ENCODE results near the gene SPATS2.
"Not testable (repeated sequence)": the region's sequence is repeated elsewhere in the genome, so short reads cannot be mapped to it uniquely, and the experiment has no call there.

The SPATS2 gene

DNA sequence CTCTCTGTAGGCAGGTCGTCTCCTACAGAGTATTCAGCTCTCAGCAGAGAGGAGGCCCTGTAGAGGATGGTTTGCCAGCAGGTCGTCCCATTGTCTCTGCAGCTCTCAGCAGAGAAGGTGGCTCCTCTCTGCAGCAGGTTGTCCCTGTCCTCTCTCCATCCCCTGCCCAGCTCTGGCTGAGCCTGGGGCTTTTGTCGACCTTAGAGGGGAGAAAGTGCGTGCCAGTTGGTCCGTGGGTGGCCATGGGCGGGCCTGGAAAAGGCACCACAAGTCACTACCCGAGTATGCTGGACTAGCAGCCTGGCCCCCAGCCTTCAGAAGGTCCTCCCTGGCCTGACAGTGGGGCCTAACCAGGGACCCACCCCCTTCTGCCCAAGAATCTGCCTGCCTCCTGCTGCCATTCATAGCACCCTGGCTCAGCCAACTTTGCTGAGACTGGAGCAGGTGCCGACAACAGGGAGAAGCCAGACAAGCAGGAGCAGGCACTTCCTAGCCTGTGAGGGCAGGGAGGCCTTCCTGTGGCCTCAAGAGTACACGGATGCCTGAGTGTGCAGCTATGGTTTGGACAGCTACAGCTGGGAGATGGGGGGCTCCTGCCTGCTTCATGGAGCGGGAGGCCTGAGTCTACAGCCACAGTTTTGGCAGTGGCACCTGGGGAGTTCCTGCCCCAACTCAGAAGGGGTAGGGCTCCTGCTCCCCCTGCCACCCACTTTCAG, 111.8 kb downstream of the SPATS2 start:
- DNase-seq: no peak

DNA sequence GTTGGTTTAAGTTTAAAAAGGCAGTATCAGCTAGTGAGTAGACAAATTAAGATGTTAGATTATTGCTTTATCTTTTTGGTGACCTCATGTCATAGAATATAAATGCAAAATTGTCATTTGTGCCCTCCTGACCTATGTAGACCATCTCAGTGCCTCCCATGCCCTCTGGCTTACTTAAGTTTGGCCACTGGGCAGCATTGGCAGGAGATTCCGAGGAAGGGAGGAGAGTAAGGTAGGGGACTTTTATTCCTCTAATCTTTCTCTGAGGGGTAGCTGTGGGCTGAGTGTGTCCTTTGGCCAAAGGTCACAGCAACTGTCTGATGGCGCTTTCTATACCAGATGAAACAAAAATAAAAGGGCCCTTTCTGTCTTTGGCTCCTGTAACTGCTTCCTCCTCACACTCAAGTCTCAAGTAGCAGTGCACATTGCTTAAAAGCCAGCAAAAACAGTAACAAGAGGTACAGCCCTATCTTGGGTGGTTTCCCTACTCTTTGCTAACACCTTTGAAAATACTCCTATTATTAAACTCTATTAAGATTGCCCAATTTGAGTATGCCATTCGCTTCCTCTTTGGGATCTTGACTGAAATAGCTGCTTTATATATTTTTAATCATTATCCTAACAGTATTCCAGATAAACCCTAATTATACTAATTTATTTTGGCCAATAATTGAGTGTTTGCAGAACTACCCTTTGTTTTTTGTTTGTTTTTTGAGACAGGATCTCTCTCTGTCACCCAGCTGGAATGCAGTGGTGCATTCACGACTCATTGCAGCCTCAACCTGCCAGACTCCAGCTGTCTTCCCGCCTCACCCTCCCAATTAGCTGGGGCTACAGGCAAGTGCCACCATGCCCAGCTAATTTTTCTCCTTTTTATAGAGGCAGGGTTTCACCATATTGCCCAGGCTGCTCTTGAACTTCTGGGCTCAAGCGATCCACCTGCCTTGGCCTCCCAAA, 115.1 kb downstream of the SPATS2 start:
- DNase-seq: no peak

DNA sequence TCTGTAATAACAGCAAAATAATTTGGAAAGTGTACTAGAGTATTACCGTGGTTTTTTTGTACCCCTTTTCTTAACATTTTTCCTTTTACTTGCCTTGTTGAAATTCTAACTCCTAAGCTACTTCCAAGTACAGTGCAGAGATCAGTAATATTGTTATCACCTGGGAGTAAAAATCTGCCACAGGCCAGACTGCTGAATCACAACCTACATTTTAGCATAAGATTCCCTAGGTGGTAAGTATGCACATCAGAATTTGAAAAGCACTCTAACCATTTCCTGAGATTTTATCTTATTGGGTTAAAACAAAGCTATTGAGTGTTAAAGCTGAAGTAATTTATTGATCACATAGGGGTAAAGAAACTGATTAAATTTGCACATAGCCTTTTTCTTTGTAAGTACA, 116.4 kb downstream of the SPATS2 start:
- no peak for DNase-seq

DNA sequence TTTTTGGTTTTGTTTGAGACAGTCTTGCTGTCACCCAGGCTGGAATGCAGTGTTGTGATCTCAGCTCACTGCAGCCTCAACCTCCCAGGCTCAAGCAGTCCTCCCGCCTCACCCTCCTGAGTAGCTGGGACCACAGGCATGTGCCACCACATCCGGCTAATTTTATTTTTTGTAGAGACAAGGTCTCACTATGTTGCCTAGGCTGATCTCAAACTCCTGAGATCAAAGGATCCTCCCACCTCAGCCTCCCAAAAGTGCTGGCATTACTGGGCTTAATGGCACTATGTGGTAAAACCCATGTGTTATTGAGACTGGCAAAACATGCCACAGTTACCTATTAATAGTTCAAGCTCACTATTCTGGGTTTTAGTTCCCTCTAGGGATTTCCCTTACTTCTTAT, 120.3 kb downstream of the SPATS2 start:
- no peak for DNase-seq

DNA sequence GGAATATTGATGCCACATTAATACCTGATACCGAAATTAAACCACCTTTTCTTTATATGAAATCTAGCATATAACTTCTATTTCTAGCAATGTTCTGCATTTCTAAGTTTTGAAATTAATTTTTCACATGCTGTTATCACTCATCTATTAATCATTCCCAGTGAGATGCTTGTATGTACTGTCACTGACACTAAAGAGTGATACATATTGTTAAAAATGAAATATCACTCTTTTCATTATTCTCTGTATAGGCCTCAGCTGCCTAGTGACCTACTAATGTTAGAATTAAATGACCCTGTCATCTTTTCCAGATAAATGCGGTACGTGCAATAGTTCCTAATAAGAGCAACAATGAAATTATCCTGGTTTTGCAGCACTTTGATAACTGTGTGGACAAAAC, 121.9 kb downstream of the SPATS2 start:
- no peak for DNase-seq

DNA sequence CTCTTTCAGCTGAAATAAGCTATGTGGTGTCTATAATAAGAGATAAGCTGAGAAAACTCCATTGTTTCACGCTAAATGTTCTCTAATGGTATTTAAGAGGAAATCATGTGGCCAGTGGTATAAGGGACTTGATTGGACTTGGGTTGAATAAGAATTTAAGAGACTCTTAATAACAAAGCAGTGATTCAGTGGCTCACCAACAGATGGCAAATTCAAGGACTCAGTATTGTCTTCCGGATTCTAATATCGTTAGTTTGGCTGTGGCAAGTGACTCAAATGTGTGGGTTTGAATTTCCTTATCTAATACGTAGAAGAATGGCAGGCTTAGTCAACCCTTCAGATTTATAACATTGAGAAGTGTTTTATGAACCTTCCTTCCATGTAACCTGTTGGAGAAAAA, 122.5 kb downstream of the SPATS2 start:
- no peak for DNase-seq

DNA sequence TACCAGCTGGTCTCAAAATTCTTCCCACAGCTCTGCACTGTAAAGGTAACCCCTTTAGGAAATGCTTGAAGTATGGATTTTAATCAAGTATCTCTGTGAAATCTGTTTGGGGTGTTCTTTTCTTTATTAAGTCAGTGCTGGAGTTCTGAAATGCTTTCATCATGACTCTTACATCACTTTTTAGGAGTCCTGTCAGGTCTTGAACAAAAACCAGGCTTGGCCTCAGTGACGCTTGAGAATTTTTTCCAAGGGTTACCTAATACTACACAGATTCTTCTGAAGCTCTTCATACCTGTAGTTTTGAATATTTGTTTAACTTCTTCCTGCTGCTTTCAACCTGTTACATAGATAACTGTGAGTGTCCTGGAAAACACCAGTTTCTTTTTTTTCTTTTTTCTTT, 124.6 kb downstream of the SPATS2 start:
- DNase-seq: no peak

DNA sequence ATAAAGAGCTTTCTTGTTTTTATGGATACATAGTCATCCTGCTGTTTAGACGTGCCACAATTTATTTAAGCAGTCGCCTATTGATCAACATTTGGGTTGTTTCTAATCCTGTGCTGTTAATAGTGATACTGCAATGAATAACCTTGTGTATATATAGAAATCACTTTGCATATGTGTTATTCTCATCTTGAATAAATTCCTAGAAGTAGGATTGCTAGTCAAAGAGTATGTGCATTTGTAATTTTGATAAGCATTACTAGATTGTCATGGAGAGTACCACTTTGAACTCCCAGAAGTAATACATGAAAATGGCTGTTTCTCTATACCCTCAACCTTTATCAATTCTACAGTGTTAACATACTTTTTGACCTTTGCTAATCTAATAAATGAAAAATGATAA, 126.6 kb downstream of the SPATS2 start:
- no peak for DNase-seq

DNA sequence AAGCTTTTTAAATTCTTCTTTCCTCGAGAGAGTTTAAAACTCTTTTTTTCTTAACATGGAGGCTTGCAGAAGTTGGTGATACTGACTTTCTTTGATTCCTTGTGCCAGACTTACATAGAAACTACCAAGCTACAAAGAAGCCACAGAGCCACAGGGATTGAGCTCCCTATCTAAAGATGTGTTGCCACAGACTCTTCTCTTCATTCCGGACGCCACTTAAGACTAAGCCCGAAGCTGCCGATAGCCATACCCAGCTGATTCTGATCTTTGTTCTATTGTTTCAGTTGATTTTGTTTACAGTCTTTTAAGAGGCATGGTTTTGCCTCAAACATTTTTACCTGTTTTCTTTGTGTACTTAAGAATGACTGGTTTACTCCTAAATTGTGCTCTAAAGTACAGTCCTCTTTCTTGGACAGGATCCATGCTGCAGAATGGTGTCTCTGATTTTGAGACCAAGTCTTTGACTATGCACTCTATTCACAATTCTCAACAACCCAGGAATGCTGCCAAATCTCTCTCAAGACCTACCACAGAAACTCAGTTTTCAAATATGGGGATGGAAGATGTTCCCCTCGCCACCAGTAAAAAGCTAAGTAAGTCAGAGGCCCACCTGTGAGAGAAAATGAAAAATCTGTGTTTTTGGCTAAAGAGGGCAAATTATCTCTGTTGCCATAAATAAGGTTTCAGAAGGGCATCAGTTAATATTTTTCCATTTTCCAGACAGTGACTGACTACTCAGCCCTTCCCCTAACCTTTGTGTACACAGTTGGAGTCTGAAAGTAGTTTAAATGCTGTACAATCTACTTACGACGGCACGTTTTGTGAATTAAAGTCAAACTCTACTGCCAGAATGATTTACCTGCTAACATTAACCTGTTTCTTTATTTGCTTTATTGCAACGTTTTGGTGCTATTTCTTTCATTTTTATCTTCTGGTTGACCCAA, 129.4 kb downstream of the SPATS2 start:
- no peak for DNase-seq

DNA sequence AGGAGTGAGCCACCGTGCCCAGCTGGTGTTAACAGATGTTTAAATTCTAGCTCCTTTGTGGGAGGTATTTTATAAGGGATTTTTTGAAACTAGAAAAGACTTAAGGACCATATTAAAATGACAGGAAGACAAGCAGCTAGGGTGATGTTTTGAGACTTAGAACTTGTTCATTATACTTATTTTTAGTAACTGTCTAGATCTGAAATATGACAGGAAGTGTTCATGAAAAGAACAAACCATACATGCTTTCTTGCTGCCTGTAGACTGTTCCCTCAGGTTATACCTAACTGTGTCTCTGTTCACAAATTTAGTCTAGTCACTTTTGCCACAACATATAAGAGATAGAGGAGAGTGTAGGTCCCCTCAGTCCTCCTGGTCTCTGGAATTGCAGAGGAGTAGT, 134.6 kb downstream of the SPATS2 start:
- no peak for DNase-seq

DNA sequence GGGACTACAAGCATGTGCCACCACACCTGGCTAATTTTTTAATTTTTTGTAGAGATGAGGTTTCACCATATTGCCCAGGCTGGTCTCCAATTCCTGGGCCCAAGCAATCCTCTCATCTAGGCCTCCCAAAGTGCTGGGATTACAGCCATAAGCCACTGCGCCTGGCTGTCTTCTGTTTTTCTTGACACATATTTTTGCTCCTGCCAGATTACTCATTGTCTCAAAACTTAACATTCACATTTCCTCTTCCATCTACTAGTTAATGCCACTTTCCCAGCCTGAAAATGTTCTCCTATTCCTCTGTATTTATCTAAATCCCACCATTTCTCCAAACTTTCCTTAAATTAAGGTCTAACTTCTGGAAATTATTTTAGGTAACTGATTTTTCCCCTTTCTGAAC, 135.3 kb downstream of the SPATS2 start:
- no peak for DNase-seq

DNA sequence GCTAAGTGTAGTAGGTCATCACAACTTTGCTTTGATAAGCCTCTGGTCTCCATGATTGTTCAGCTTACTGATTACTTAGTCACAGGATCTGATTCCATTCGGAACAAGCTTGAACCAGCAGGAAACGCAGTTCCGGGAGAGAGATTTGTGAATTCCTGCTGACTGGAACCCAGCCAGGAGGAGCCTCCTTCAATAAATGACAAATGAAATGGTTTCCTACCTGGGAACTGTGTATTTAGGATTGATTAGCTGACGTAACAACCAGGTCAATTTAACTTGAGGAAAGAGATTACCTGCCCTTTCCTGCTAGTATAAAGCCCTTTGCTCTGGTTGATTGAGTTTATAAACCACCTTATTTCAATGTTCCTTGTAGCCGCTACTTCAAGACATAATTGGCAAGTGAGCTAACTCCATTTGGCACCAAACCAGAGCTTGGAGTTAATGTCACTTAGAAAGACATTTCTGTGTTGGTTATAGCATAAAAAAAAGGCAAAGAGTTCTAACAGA, 136.5 kb downstream of the SPATS2 start:
- DNase-seq: no peak

DNA sequence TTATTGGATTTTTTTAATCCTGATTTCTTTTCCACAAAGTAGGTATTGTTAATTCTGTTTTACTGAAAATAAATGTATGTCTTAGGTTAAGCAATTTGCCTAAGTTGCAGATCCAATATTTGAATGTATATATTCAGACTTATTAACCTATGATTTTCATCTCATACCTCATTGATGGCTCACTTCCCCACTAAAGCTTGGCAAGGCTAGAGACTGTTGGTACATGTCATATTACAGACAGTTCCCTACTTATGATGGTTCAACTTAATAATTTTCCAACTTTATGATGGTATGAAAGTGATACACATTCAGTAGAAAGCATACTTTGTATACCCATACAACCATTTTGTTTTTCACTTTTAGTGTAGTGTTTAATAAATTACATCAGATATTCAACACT, 138.4 kb downstream of the SPATS2 start:
- DNase-seq: no peak

DNA sequence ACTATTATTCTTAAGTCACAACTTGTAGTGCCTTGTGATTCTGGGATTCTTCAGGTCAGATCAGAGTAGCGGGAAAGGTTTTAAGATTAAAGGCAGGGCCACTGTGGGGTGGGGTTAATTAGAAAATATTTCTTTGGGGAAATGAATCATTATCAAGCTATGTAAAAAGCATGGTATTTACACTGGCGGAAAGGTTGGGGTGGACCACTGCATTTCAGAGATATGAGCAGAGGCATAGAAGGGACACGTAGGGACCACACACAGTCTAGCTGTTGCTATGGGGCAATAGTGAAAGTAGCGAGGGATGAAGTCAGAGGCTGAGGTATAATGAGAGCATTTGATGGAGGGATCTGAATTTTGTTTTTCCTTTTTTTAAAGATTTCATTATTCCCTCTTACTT, 139.9 kb downstream of the SPATS2 start:
- no peak for DNase-seq

DNA sequence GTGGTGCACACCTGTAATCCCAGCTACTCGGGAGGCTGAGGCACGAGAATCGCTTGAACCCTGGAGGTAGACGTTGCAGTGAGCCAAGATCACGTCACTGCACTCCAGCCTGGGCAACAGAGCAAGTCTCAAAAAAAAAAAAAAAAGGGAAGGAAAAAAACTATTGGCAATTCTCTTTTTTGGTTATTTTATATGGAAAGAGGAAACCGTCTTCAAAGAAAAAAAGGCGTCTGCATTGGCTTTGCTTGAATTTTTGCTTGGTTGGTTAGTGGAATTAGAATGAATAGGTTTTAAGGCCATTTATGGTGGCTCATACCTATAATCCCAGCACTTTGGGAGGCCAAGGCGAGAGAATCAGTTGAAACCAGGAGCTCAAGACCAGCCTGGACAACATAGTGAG, 142.4 kb downstream of the SPATS2 start:
- not testable (repeated sequence) for DNase-seq

DNA sequence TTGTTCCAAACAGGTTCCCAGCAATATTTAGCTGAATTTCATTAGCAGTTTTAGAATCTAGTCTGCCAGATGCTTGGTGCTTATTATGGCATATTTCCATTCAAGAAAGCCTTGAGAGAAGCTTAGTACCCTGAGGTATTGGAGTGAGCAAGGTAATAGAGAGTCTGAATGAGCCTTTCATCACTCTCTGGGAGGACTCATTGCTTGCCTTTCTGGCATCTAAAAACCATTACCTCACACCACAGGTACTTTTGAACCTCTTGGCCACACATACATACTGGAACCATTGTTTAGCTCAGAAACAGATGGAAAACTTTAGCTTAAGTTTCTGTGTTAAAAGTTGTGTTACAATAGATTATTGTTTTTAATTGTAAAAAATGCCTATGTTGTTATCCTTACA, 144.1 kb downstream of the SPATS2 start:
- DNase-seq: no peak

DNA sequence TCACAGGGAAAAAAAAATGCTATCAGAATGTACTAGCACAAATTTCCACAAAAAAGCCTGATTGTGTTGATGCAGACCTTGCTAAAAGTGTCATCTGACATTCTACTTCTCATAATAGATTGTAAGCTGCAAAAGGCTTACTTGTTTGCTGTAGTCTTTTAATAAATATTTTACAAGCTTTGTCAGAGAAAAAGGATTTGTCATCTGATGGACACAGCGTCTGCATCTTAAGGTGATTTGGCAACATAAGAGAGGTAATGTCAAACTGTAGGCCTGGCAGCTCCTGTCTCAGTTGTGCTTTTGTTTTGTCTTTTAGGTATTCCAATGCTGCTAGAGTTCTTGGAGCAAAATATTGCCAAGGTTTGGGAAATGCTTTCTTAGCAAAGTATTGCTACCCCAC, 145.3 kb downstream of the SPATS2 start:
- DNase-seq: no peak

DNA sequence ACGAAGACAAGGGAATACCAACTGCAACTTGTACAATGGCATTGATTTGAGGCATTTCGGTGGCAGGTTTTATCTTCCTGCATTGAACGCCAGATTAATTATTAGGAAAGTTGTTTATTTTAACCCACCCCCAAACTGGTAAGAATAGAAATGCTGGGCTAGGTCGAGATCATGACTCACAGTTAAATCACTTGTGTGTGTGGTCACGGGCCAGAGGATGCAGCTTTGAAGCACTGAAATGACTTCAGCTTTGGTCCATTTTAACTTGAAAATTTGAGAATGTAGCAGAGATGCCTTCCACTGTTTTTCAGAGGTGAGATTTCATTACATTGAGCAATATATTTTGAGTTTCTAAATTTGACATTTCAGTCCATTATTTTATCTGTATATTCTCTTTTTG, 148.0 kb downstream of the SPATS2 start:
- no peak for DNase-seq

DNA sequence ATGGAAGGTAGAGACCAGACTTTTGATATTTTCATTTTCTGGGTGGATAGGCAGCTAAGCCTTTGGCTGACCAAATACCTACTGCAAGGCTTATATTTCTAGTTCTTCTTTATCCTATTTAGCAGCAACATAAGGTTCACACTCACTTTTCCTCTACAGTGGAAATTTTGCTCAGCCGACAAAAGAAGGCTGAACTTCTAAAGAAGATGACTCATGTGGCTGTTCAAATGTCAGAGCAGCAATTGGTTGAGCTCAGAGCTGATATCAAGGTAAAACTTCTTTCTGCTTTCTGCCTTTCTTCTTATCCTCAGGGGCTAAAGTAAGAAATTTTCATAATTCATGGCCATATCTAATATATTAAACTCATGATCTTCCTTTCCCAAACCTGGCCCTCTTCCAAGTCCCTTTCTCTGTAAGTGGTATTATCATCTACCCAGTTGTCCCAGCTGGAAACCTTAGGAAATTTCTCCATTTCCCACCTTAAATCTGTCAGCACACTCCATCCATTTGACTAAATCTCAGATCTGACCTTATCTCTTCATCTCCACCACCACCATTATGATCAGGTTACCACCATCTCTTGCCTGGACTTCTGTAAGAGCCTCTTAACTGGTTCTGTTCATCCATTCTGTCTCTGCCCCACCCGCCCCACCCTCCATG, 151.8 kb downstream of the SPATS2 start:
- no peak for DNase-seq

DNA sequence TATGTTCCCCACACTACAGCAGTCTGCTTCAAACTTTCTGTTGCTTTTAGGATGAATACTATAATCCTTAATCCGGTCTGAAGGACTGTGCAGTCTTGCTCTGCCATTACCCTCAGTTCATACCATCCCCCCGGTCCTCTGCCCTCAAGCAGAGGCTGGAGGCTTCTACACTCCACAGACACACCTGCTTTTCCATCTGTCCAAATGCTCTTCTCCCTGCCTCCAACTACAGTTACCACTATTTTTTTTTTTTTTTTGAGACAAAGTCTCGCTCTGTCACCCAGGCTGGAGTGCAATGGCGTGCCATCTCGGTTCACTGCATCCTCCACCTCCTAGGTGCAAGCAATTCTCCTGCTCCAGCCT, 152.3 kb downstream of the SPATS2 start:
- no peak for DNase-seq

DNA sequence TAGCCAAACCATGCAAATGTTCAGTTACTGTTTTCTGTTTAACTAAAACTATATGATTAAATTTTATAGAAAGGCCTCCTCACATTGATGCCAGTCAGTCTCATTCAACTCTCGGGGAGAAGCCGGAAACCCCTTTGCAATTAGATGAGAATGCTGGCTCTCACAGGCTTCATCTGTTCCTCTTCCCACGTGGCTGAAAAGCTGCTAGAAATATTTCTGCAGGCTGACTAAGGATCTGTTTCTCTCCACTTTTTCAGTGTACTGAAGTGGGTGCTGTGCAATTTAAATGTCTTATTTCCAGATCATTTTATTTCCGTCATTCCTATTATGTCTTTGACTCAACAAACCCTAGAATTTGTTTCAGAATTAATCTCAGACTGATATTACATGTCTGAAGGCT, 154.1 kb downstream of the SPATS2 start:
- no peak for DNase-seq

DNA sequence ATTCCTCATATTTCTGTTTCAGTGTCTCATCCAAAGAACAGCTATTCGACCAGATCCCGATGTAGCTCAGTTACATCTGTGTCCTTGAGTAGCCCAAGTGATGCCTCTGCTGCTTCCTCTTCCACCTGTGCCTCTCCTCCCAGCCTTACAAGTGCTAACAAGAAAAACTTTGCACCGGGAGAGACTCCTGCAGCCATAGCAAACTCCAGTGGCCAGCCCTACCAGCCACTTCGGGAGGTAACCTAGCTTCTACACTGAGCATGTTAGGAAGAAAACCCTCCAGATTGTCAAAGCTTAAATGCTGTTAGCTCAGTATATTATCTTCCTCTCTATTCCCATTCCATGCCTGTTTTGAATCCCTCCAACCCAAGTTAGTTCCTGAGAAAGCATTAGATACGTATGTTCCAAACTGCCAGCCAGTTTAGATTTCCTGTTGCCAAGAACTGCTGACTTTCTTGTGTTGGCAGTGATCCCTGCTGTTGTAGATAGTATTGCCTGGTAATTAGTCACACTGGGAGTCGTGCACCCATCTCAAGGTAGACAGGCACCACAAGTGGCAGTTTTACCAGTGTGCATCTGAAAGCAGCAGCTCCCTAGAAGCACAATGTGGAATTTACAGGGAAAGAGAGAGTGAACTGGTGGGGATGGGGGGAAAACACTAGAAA, 157.5 kb downstream of the SPATS2 start:
- no peak for DNase-seq
